NCI-H82 (cell line): Measurements from ENCODE around the gene TMEM116.
"Not testable (repeated sequence)": the region's sequence is repeated elsewhere in the genome, so short reads cannot be mapped to it uniquely, and the experiment has no call there.

ENCODE experiments used
- DNase-seq: peaks from one replicate; lab custom pipeline; 2025; lab: John Stamatoyannopoulos, UW

The TMEM116 gene

DNA sequence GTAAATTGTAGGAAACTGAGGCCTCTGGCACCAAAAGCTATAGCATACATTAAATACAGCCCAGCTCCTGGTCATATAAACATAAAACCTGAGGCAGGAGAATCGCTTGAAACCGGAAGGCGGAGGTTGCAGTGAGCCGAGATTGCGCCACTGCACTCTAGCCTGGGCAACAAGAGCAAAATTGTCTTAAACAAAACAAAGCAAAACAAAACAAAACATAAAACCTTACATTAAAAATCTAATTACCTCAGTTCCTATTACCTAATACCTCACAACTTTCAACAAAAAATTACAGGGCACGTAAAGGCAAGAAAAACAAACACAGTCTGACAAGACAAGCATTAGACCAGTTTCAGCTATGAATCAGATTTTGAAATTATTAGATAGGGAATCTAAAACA is 36.7 kb downstream of the TMEM116 start:
- DNase-seq = no peak

DNA sequence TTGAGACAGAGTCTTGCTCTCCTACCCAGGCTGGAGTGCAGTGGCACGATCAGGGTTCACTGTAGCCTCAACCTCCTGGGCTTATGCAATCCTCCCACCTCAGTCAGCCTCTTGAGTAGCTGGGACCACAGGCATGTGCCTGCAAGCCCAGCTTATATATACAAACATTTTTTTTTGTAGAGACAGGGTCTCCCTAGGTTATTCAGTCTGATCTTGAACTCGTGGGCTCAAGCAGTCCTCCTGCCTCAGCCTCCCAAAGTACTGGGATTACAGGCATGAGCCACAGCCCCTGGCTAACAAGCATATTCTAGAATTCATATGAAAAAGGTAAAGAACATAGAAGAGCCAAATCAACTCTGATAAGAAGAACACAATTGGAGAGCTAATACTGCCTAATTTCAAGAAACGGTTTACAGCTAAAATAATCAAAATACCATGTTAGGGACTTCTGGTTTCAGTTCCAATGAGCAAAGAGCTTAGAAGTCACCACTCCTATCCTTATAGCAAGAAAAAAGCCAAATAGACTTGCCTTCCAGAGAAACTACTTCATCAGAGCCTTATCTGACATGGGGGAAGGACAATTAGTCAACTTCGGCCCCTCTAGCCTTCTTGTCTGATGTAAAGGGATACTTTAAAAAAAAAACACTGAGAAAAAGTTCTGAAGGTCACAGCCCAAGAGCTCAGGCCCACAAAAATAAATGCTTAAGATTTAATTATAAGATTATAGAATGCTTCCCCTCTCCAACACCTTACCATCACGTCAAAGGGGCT is 37.6 kb downstream of the TMEM116 start:
- DNase-seq = no peak

DNA sequence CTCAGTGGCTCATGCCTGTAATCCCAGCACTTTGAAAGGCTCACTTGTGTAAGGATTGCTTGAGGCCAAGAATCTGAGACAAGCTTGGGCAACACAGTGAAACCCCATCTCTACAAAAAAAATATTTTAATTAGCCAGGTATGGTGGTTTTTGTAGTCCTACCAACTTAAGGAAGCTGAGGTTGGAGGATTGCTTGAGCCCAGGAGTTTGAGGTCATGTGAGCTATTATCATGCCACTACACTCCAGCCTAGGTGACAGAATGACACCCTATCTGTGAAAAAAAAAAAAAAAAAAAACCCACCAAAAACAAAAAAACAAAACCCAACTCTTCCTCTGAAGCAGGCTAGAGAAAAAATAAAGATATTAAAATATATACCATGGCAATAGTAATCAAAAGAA is 41.2 kb downstream of the TMEM116 start:
- no peak for DNase-seq

DNA sequence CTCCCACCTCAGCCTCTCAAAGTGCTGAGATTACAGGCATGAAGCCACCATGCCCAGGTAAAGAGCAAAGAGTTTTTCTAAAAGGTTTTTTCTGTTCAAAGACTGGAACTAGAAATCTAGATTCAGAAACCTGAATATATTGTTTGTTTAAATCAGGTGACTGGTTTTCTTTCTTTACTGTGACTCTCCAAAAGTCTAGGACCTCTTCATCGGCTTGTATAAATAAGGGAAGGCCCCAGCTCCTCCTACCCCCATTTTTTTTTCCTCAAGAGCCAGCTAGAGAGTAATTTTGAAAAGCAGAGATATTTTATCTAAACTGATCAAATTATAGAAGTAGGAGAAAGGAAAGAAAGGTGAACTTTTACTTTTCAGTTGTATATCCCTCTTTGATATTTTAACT is 48.0 kb downstream of the TMEM116 start:
- no peak for DNase-seq

DNA sequence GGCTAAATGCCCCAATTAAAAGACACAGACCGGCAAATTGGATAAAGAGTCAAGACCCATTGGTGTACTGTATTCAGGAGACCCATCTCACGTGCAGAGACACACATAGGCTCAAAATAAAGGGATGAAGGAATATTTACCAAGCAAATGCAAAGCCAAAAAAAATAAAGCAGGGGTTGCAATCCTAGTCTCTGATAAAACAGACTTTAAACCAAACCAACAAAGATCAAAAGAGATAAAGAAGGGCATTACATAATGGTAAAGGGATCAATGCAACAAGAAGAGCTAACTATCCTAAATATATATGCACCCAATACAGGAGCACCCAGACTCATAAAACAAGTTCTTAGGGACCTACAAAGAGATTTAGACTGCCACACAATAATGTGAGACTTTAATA is 53.4 kb downstream of the TMEM116 start:
- DNase-seq = not testable (repeated sequence)

DNA sequence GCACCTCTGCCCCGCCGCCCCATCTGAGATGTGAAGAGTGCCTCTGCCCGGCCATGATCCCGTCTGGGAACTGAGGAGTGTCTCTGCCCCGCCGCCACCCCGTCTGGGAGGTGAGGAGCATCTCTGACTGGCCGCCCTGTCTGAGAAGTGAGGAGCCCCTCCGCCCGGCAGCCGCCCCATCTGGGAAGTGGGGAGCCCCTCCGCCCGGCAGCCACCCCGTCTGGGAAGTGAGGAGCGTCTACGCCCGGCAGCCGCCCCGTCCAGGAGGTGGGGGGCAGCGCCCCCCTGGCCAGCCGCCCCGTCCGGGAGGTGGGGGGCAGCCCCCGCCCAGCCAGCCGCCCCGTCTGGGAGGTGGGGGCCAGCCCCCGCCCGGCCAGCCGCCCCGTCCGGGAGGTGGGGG is 55.7 kb downstream of the TMEM116 start:
- not testable (repeated sequence) for DNase-seq

DNA sequence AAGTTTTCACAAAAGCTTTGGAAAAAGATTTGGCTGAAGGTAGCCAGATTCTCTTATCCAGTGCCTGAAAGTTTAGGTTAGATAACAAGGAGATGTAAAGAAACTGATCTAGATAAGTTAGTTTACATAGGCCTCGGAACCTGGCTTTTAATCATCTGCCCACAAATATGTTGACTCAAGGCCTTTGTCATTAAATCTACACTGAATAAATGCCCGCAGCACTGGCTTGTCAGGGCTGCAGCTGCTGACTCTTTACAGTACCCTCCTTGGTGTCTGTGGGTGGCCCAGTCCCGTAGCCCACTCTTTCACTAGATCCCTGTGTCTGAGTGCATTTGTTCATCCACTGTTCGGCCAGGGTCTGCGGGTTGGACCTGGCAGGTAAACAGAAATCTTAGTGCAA is 58.0 kb downstream of the TMEM116 start:
- DNase-seq = no peak

DNA sequence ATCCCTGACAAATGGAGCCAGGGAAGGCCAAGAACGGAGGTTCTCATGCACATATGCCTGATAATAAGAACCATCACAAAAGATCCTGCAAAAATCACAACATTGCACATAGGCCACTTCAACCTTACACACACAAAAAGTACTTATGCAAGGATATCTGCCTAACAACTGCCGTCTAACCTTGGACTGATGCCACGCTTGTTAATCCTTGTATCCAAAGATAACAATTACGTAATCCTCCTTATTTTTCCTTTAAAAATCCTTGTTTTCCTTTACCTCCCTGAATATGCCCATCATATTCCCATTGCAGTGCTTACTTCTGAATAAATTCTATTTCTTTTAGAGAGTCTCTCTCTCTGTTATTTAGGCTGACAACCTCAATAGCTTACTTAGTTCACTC is 59.5 kb downstream of the TMEM116 start:
- DNase-seq = no peak

DNA sequence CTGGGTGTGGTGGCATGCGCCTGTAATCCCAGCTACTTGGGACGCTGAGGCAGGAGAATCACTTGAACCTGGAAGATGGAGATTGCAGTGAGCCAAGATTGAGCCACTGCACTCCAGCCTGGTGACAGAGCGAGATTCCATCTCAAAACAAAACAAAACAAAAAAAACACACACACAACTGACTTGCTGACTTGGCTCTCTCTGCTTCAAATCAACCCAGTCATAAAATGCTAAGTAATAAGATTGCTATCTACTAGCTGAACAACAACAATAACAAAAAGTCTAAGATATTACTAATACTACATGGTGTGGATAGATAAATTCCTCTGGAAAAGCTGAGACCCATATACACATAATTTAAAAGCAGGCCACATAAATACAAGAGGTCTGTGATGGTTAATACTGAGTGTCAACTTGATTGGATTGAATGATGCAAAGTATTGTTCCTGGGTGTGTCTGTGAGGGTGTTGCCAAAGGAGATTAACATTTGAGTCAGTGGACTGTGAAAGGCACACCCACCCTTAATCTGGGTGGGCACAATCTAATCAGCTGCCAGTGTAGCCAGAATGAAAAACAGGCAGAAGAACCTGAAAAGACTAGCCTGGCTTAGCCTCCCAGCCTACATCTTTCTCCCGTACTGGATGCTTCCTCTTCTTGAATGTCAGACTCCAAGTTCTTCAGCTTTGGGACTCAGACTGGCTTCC is 60.7 kb downstream of the TMEM116 start:
- DNase-seq = peak; percentile 40

DNA sequence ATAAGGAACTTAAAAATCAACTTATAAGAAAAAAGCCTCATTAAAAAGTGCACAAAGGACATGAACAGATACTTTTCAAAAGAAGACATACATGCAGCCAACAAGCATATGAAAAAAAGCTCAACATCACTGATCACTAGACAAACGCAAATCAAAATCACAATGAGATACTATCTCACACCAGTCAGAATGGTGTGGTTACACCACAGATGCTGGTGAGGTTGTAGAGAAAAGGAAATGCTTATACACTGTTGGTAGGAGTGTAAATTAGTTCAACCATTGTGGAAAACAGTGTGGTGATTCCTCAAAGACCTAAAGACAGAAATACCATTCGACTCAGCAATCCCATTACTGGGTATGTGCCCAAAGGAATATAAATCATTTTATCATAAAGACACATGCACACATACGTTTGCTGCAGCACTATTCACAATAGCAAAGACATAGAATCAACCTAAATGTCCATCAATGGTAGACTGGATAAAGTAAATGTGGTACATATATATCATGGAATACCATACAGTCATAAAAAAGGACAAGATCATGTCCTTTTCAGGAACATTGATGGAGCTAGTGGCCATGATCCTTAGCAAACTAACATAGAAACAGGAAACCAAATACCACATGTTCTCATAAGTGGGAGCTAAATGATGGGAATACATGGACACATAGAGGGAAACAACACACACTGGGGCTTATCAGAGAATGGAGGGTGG is 61.8 kb downstream of the TMEM116 start:
- DNase-seq = not testable (repeated sequence)

DNA sequence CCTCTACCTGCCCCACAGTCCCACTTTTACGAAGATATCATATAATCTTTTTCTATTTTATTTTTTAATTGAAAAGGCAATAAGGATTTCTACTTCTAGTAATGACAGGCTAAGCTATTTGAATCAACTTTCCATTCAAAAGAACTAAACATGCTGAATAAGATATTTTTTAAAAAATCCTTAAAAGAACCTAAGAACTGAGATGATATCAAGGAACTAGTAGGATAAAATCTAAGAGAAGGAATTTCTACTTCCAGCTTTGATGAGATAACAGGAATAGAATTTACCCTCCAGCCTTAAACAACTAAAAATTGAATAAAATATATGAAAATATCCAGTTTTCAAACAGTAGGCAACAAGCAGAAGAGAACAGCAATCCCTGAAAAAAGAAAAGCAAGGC is 69.0 kb downstream of the TMEM116 start:
- no peak for DNase-seq

DNA sequence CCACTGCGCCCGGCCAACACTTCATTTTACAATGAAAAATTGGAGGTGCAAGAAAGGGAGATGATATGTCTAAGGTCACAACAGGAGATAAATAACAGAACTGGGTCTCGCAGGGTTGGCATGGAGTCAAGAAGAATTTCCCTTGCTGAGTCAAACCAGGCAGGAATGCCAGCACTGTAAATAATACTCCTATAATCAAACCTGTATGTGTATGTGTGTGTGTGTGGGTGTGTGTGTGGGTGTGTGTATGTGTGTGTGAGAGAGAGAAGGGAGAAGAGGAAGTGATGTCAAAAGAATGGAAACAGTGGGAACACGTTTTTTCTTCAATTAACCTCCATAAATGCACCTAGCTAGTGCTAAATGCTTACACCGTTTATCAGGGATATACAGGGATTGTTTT is 70.4 kb downstream of the TMEM116 start:
- DNase-seq = no peak

DNA sequence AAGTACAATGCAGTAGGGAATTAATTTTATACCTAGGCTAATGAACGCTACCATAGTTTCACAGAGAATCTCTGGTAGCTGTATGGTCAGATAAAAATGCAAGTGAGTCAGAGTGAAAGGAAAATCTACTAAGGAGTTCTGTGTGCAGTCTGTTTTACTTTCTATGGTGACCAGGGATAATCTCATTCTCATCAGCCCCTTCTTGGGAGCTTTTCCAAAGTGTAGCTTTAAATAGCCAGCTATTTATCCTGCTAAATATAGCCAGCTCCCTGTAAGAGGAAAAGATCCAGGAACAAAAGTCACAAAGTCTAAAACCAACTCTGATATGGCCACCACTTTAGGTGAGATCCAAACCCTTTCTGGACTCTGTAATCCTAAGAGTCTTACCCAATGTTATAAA is 75.5 kb downstream of the TMEM116 start:
- no peak for DNase-seq

DNA sequence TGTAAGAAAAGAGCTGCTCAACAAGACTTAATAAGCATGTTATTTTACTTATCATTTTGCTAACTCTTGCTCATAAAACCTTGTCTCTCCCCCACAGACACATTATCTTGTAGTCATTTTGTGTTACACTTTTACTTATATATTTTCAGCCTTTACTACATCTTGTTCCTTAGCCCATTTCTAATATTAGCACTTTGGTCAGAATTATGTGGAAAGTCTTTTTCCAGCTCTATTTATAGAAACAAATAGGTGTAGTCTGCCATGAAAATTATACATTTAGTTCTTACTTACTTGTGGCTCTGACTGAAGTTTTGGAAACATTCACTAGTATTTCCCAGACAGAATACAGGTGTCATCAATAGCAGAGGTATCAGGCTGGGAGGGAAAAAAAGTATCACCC is 76.1 kb downstream of the TMEM116 start:
- DNase-seq = no peak

DNA sequence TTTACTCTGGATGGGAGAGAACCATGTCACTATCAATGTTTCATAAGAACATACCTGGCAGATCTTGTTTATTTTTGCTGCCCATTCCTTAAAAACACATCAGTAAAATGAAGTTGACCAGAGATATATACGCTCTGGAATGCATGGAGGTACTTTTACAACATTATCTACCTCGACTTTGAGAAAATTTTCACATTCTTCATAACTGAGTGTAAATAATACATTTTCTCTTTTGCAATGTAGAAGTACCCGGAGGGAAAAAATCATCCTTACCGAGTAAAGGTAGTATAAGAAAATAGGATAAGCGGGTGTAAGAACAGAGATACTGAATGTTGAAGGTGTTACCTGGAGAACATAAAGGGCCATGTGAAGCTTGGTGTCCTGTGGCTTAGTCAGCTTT is 80.7 kb downstream of the TMEM116 start:
- no peak for DNase-seq

DNA sequence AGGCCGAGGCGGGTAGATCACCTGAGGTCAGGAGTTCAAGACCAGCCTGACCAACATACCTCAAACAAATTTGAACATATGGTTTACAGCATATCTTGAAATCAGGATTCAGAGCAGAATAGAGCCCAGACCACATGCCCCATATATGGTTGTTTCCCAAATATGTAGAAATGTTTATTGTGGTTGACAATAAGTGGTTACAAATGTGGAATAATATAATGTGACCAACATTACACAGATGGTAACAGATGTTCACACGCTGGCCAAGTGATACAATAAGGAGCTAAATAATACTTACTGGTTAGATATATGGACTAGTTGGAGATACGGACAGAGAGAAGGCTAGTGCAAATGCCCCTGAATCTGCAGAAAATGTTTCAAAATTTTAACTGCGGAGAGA is 85.6 kb downstream of the TMEM116 start:
- DNase-seq = no peak

DNA sequence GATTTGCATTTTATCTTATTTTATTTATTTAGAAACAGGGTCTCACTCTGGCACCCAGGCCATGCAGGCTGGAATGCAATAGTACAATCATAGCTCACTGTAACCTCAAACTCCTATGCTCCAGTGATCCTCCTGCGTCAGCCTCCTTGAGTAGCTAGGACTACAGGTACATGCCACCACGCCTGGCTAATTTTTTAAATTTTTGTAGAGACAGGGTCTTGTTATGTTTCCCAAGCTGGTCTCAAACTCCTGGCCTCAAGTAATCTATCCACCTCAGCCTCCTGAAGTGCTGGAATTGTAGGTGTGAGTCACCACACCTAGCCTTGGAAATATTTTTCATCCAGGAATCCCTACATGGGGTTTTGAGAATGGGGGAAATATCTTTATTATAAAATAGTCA is 86.3 kb downstream of the TMEM116 start:
- no peak for DNase-seq

DNA sequence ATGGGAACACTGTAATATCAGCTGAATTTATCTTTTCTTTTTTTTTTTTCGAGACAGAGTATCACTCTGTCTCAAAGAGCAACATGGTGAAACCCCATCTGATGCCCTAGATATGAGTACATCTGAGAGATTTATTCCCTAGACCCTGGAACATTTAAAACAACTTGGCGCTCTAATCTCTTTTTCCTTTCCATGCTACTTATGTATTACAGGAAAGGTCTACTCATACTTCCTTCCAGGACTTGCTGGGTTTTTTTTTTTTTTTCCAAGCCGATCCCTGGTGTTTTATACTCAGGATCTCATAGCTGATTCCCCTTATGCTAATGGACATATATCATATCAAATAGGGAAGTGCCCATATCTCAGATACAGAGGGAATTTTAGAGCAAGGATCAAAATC is 87.8 kb downstream of the TMEM116 start:
- no peak for DNase-seq

DNA sequence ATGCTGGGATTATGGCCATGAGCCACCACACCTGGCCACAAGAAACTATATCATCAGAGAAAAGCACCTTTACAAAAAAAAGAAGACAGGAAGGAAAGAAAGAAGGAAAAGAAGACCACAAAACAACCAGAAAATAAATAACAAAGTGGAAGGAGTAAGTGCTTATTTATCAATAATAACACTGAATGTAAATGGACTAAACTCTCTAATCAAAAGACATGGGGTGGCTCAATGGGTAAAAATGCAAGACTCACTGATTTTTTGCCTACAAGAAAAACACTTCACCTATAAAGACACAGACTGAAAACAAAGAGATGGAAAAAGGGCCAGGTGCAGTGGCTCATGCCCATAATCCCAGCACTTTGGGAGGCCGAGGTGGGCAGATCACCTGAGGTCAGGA is 105.2 kb downstream of the TMEM116 start:
- no peak for DNase-seq

DNA sequence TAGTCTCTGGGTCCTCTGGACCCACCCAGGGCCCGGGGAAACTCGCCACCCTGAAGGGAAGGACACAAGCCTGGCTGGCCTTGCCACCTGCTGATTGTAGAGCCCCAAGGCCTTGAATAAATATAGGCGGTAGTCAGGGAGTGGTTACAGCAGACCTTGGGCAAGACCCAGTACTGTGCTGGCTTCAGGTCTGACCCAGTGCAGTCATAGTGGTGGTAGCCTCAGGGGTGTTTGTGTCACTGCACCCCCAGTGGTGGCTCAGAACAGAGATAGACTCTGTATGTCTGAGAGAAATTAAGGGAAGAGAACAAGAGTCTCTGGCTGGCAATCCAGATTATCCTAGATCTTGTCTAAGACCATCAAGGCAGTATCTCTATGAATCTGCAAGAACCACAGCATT is 107.5 kb downstream of the TMEM116 start:
- no peak for DNase-seq

DNA sequence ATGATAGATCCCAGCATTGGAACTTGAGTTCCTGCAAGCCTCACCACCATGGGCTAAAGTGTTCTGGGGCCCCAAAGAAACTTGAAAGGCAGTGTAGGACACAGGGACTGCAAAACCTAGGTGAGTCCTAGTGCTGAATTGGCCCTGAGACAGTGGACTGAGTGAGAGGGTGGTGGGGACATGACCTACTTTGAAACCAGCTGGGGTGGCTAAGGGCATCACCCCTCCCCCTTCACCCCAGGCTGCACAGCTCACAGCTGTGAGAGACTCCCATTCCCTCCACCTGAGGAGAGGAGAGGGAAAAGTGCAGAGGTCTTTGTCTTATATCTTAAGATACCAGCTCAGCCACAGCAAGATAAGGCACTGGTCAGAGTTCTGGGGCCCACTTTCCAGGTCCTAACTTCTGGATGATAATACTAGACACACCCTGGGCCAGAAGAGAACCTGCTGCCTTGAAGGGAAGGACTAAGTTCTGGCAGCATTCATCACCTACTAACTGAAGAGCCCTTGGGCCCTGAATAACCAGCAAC is 108.5 kb downstream of the TMEM116 start:
- no peak for DNase-seq

DNA sequence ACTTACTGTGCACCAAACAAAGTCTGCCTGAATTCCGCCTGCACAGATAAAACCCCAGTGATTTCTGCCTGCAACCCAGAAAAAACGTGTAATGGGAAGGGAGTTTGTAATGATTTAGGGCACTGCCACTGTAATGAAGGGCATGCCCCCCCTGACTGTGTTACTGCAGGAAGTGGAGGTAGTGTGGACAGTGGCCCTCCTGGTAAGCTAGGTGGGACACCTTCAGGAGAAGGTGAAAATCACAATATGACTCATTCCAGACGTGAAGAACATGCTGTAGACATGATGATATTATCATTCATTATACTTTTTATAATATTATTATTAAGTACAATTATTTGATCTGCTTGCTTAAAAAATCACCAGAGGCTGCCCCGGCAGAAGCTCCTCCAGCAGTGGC is 111.8 kb downstream of the TMEM116 start:
- DNase-seq = no peak

DNA sequence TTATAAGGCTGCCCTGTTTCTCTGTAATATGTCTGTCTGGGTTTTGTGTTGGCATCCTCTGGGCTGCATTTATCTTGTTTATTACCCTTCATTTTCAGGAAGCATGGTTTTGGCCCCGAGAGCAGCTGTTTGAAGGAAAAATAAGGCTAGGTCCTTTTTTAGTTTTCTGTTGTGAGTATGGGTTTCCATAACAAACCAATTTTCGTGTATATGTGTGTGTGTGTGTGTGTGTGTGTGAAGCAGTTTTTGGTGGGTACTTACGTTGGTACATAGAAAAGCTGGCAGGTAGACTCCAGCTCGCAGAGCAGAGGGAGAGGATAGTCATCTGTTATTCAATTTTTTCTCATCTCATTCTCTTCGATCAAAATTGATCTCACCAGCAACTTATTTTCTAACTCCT is 118.4 kb downstream of the TMEM116 start:
- no peak for DNase-seq
